ENCODE measurements around the gene TDRD10. TPM values are rescaled to one million over a fixed set of nuclear protein-coding genes. Genes with fewer than 3 reads are reported as not detected.

Gene TDRD10
- total RNA-seq, 1 donor from 2014 or later, result 27.8 TPM

- Mint-ChIP-seq H3K36me3 (ENCODE audit: low read depth, unreplicated experiment) (peaks cover 25% of the 10 kb centered on the region), H3K4me1 (ENCODE audit: unreplicated experiment) (peaks cover 69% of the 10 kb centered on the region), H3K27me3 (ENCODE audit: unreplicated experiment) (peaks cover 2% of the 10 kb centered on the region), H3K4me3 (ENCODE audit: unreplicated experiment) (peak overlapping the region; percentile 83), H3K9me3 (ENCODE audit: unreplicated experiment) (no peaks in the 10 kb centered on the region), H3K27ac (ENCODE audit: unreplicated experiment) (peak overlapping the region; percentile 98)
- TF ChIP-seq CTCF (IDR thresholded peaks at IDR 0.05; ENCODE audit: unreplicated experiment), result no peak
- peak; percentile 75 for DNase-seq (ENCODE audit: low spot score)
Measured at GRCh38 chr1:154497026-154497806, 4.8 kb upstream of the TDRD10 start.

DNA sequence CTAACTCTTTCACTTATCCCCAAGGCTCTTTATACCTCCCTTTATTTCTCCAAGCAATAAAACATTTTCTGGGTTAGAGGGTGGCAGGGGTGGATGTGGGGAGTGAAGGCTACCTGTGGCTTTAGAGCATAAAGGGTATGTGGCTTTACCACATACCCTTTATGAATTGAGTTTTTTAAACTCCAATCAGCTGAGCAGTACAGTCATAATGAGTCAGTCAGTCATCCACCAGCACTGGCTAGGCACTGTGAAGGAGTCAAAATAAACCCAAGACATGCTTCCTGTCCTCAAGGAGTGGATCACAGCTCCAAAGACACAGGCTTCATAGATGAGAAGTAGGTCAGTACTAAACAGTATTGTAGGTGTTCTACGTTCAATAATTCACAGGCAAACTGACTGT is 2.6 kb upstream of the TDRD10 start:
- peaks cover 6% of the 10 kb centered on the region for H3K27me3 Mint-ChIP-seq (ENCODE audit: unreplicated experiment)
- H3K9me3 Mint-ChIP-seq (ENCODE audit: unreplicated experiment), result no peaks in the 10 kb centered on the region
- H3K4me1 Mint-ChIP-seq (ENCODE audit: unreplicated experiment), result peaks cover 57% of the 10 kb centered on the region
- H3K36me3 Mint-ChIP-seq (ENCODE audit: low read depth, unreplicated experiment), result peaks cover 22% of the 10 kb centered on the region
- H3K27ac Mint-ChIP-seq (ENCODE audit: unreplicated experiment), result no peak overlapping the region
- H3K4me3 Mint-ChIP-seq (ENCODE audit: unreplicated experiment), result peak overlapping the region; percentile 97
- DNase-seq (ENCODE audit: low spot score), result no peak
- no peak for TF ChIP-seq CTCF (IDR thresholded peaks at IDR 0.05; ENCODE audit: unreplicated experiment)

GRCh38 chr1:154500533-154500932 is 1.5 kb upstream of the TDRD10 start:
- Mint-ChIP-seq H3K4me1 (ENCODE audit: unreplicated experiment) (peaks cover 55% of the 10 kb centered on the region), H3K9me3 (ENCODE audit: unreplicated experiment) (no peaks in the 10 kb centered on the region), H3K36me3 (ENCODE audit: low read depth, unreplicated experiment) (peaks cover 22% of the 10 kb centered on the region), H3K4me3 (ENCODE audit: unreplicated experiment) (peak overlapping the region; percentile 97), H3K27me3 (ENCODE audit: unreplicated experiment) (peaks cover 7% of the 10 kb centered on the region), H3K27ac (ENCODE audit: unreplicated experiment) (peak overlapping the region; percentile 87)
- no peak for TF ChIP-seq CTCF (IDR thresholded peaks at IDR 0.05; ENCODE audit: unreplicated experiment)
- DNase-seq (ENCODE audit: low spot score), result no peak

GRCh38 chr1:154501423-154502065 is 475 bp upstream of the TDRD10 start:
- Mint-ChIP-seq H3K27me3 (ENCODE audit: unreplicated experiment) (peaks cover 7% of the 10 kb centered on the region), H3K9me3 (ENCODE audit: unreplicated experiment) (no peaks in the 10 kb centered on the region), H3K27ac (ENCODE audit: unreplicated experiment) (peak overlapping the region; percentile 87), H3K36me3 (ENCODE audit: low read depth, unreplicated experiment) (peaks cover 24% of the 10 kb centered on the region), H3K4me1 (ENCODE audit: unreplicated experiment) (peaks cover 47% of the 10 kb centered on the region), H3K4me3 (ENCODE audit: unreplicated experiment) (peak overlapping the region; percentile 97)
- no peak for TF ChIP-seq CTCF (IDR thresholded peaks at IDR 0.05; ENCODE audit: unreplicated experiment)
- DNase-seq (ENCODE audit: low spot score), result peak; percentile 45

- H3K4me1 Mint-ChIP-seq (ENCODE audit: unreplicated experiment), result peaks cover 50% of the 10 kb centered on the region
- TF ChIP-seq CTCF (IDR thresholded peaks at IDR 0.05; ENCODE audit: unreplicated experiment), result no peak
- no peak for DNase-seq (ENCODE audit: low spot score)
- no peak overlapping the region for H3K27ac Mint-ChIP-seq (ENCODE audit: unreplicated experiment)
- peaks cover 7% of the 10 kb centered on the region for H3K27me3 Mint-ChIP-seq (ENCODE audit: unreplicated experiment)
- H3K36me3 Mint-ChIP-seq (ENCODE audit: low read depth, unreplicated experiment), result peaks cover 33% of the 10 kb centered on the region
- peak overlapping the region; percentile 83 for H3K4me3 Mint-ChIP-seq (ENCODE audit: unreplicated experiment)
- H3K9me3 Mint-ChIP-seq (ENCODE audit: unreplicated experiment), result no peaks in the 10 kb centered on the region
Measured at GRCh38 chr1:154502744-154503115, 711 bp downstream of the TDRD10 start.

Data from endothelial cell (in vitro differentiated cells).